Fibroblast of lung (primary cell): ENCODE results near the gene TMEM266.

ENCODE experiments used
- EZH2 ChIP-seq: IDR thresholded peaks from 2 replicates; pipeline ENCODE4 v1.5.1; 2012; ENCODE audit warnings: low read length, control low read depth, mild to moderate bottlenecking; ENCODE audit errors: missing control alignments
- TF ChIP-seq, protein P1 (sequence below), 2 donors: IDR thresholded peaks in 1 of 2; conservative IDR thresholded peaks in 1 of 2; 1 replicate in 1 of 2; 2 replicates in 1 of 2; pipeline ENCODE4 v1.5.1; 2011 to 2012; ENCODE audit warnings: low read length in 2 of 2, control low read depth in 1 of 2, inconsistent platforms in 1 of 2, low read depth in 1 of 2, mild to moderate bottlenecking in 1 of 2

GRCh38 chr15:76192715-76193114 is 132.9 kb downstream of the TMEM266 start:
- TF ChIP-seq, protein P1, sequence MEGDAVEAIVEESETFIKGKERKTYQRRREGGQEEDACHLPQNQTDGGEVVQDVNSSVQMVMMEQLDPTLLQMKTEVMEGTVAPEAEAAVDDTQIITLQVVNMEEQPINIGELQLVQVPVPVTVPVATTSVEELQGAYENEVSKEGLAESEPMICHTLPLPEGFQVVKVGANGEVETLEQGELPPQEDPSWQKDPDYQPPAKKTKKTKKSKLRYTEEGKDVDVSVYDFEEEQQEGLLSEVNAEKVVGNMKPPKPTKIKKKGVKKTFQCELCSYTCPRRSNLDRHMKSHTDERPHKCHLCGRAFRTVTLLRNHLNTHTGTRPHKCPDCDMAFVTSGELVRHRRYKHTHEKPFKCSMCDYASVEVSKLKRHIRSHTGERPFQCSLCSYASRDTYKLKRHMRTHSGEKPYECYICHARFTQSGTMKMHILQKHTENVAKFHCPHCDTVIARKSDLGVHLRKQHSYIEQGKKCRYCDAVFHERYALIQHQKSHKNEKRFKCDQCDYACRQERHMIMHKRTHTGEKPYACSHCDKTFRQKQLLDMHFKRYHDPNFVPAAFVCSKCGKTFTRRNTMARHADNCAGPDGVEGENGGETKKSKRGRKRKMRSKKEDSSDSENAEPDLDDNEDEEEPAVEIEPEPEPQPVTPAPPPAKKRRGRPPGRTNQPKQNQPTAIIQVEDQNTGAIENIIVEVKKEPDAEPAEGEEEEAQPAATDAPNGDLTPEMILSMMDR (conservative IDR thresholded peaks at IDR 0.05 in 1 of 2, IDR thresholded peaks at IDR 0.05 in 1 of 2; ENCODE audit: low read depth in 1 of 2, low read length in 2 of 2), result no peak
- no peak for TF ChIP-seq EZH2
